ENCODE data around the gene FBXO33. TPM values are rescaled to one million over a fixed set of nuclear protein-coding genes. Genes with fewer than 3 reads are reported as not detected.

The FBXO33 gene
- total and polyA plus RNA-seq, 2 donors (not counting 1 experiment from before 2014, with no cell fraction given) = 17.3 to 19.3 TPM

- H2AFZ ChIP-seq (ENCODE audit: insufficient read depth, low read depth, low read length, poor library complexity, severe bottlenecking) = no peak overlapping the region
- Mint-ChIP-seq H3K4me1 (peaks cover 47% of the 10 kb centered on the region), H3K4me3 (no peak overlapping the region), H3K27ac (peak overlapping the region; percentile 1), H3K27me3 (no peaks in the 10 kb centered on the region), H3K9me3 (ENCODE audit: insufficient read depth) (no peaks in the 10 kb centered on the region)
- CTCF ChIA-PET = no interaction called here
- POLR2A ChIA-PET = no interaction called here
- H3K9me3 ChIP-seq (ENCODE audit: control extremely low read depth in 1 of 3, control insufficient read depth in 2 of 3, insufficient read depth in 1 of 3, low read length in 2 of 3) = peaks cover 0 to 5% (median 2%) of the 10 kb centered on the region in 3 donors
- intact Hi-C loops (cut with micrococcal nuclease) = no loop called here
- no peak overlapping the region for H3K4me2 ChIP-seq (replicated peaks; ENCODE audit: low read depth, low read length, poor library complexity, severe bottlenecking)
- H3K27me3 ChIP-seq (replicated peaks in 1 of 4; ENCODE audit: control extremely low read depth in 1 of 4, control insufficient read depth in 3 of 4, insufficient read depth in 4 of 4, low read length in 3 of 4) = no peaks in the 10 kb centered on the region
- no peak for DNase-seq
- no peak for ATAC-seq (ENCODE audit: low read depth)
- peaks cover 0 to 3% of the 10 kb centered on the region in 2 experiments for H3K36me3 ChIP-seq (replicated peaks in 1 of 2; ENCODE audit: control extremely low read depth in 1 of 2, control insufficient read depth in 1 of 2, extremely low read depth in 1 of 2, insufficient read depth in 2 of 2, low read length in 1 of 2)
- H3K9ac ChIP-seq (ENCODE audit: low read length) = no peak overlapping the region
- no peak overlapping the region for H3K4me3 ChIP-seq (ENCODE audit: control extremely low read depth in 1 of 5, extremely low read depth in 1 of 5, insufficient read depth in 1 of 5, low read depth in 2 of 5, low read length in 4 of 5)
- peaks cover 81% of the 10 kb centered on the region for H4K20me1 ChIP-seq (ENCODE audit: control insufficient read depth, insufficient read depth, low read length, poor library complexity, severe bottlenecking)
- TF ChIP-seq CTCF (IDR thresholded peaks at IDR 0.05) = no peak
- no peak for TF ChIP-seq EZH2 (IDR thresholded peaks at IDR 0.05; ENCODE audit: borderline replicate concordance, insufficient read depth, low read depth, low read length, poor library complexity, severe bottlenecking)
- peaks cover 98% of the 10 kb centered on the region for H3K79me2 ChIP-seq (ENCODE audit: control insufficient read depth, insufficient read depth, low read length)
- peaks cover 8% of the 10 kb centered on the region in 2 donors for H3K4me1 ChIP-seq (ENCODE audit: control insufficient read depth in 2 of 2, insufficient read depth in 2 of 2, low read length in 2 of 2)
- 100% methylated on average over 1 of the region's 3 CpGs for WGBS (ENCODE audit: insufficient coverage)
- H3K27ac ChIP-seq (ENCODE audit: low read length in 2 of 2) = no peak overlapping the region
Measured at GRCh38 chr14:39423793-39424192, 8.4 kb downstream of the FBXO33 start.

GRCh38 chr14:39422243-39422642 lies 10.0 kb downstream of the FBXO33 start:
- H3K27me3 Mint-ChIP-seq = no peaks in the 10 kb centered on the region
- H3K79me2 ChIP-seq (ENCODE audit: control insufficient read depth, insufficient read depth, low read length) = peaks cover 90% of the 10 kb centered on the region
- H3K4me2 ChIP-seq (replicated peaks; ENCODE audit: low read depth, low read length, poor library complexity, severe bottlenecking) = no peak overlapping the region
- no peaks in the 10 kb centered on the region for H3K9me3 Mint-ChIP-seq (ENCODE audit: insufficient read depth)
- no peak overlapping the region for H3K9ac ChIP-seq (ENCODE audit: low read length)
- peaks cover 74% of the 10 kb centered on the region for H4K20me1 ChIP-seq (ENCODE audit: control insufficient read depth, insufficient read depth, low read length, poor library complexity, severe bottlenecking)
- H3K27ac ChIP-seq (ENCODE audit: low read length in 2 of 2) = no peak overlapping the region
- no peak overlapping the region for H2AFZ ChIP-seq (ENCODE audit: insufficient read depth, low read depth, low read length, poor library complexity, severe bottlenecking)
- H3K4me3 Mint-ChIP-seq = no peak overlapping the region
- H3K4me3 ChIP-seq (ENCODE audit: control extremely low read depth in 1 of 5, extremely low read depth in 1 of 5, insufficient read depth in 1 of 5, low read depth in 2 of 5, low read length in 4 of 5) = no peak overlapping the region
- ATAC-seq (ENCODE audit: low read depth) = no peak
- H3K27me3 ChIP-seq (replicated peaks in 1 of 4; ENCODE audit: control extremely low read depth in 1 of 4, control insufficient read depth in 3 of 4, insufficient read depth in 4 of 4, low read length in 3 of 4) = no peaks in the 10 kb centered on the region
- intact Hi-C loops (cut with micrococcal nuclease) = no loop called here
- H3K4me1 ChIP-seq (ENCODE audit: control insufficient read depth in 2 of 2, insufficient read depth in 2 of 2, low read length in 2 of 2) = peaks cover 7 to 8% of the 10 kb centered on the region in 2 donors
- TF ChIP-seq EZH2 (IDR thresholded peaks at IDR 0.05; ENCODE audit: borderline replicate concordance, insufficient read depth, low read depth, low read length, poor library complexity, severe bottlenecking) (no peak), CTCF (IDR thresholded peaks at IDR 0.05) (no peak)
- peaks cover under 1 to 17% (median 2%) of the 10 kb centered on the region in 3 donors for H3K9me3 ChIP-seq (ENCODE audit: control extremely low read depth in 1 of 3, control insufficient read depth in 2 of 3, insufficient read depth in 1 of 3, low read length in 2 of 3)
- peaks cover 39% of the 10 kb centered on the region for H3K4me1 Mint-ChIP-seq
- no peak overlapping the region for H3K27ac Mint-ChIP-seq
- ChIA-PET CTCF (no interaction called here), POLR2A (no interaction called here)
- H3K36me3 ChIP-seq (replicated peaks in 1 of 2; ENCODE audit: control extremely low read depth in 1 of 2, control insufficient read depth in 1 of 2, extremely low read depth in 1 of 2, insufficient read depth in 2 of 2, low read length in 1 of 2) = peaks cover 0 to 3% of the 10 kb centered on the region in 2 experiments
- no peak for DNase-seq

All from B cell (primary cell).